Endothelial cell of umbilical vein (primary cell): ENCODE data around the gene HECW1. TPM values are rescaled to one million over a fixed set of nuclear protein-coding genes. Genes with fewer than 3 reads are reported as not detected.

Experiments used
- BruUV-seq: library from RNA; stranded (reverse); fragments of 400-500 nt; replicated peaks from 2 replicates; lab custom pipeline; 2021; lab: Mats Ljungman, UMichigan
- CTCF ChIA-PET: fragments of 300-600, 350-600 bp; sonication (Branson Sonifier 250); formaldehyde crosslinking; loops from one replicate; lab custom pipeline; 2021; ENCODE audit warnings: antibody characterized with exemption, inconsistent platforms; lab: Charles Lee
- POLR2A ChIA-PET: fragments of 300-600, 350-600 bp; sonication (Branson Sonifier 250); formaldehyde crosslinking; loops from one replicate; lab custom pipeline; 2021; ENCODE audit warnings: antibody characterized with exemption, inconsistent platforms; lab: Charles Lee
- DNase-seq: peaks from one replicate; pipeline ENCODE4 v3.0.0-alpha.2; 2011; ENCODE audit warnings: low read depth, low spot score
- FAIRE-seq: peaks from 2 replicates; lab custom pipeline; 2011; peaks lifted over from hg19 to GRCh38; lab: Jason Lieb, UNC
- H2AFZ ChIP-seq: 2 replicates; pipeline ENCODE4 v1.6.0; 2012; ENCODE audit warnings: low read depth, low read length, control low read depth, inconsistent platforms
- H3K27ac ChIP-seq: 2 replicates; pipeline ENCODE4 v1.5.1; 2011; ENCODE audit warnings: low read depth, mild to moderate bottlenecking, control low read depth, low read length, moderate library complexity; ENCODE audit not compliant: insufficient read depth
- H3K27me3 ChIP-seq, 2 experiments: 2 replicates each; pipeline versions ENCODE4 v1.6.0 to v1.6.1; 2011; ENCODE audit warnings: low read length in 2 of 2, mixed read lengths in 1 of 2; ENCODE audit not compliant: control insufficient read depth in 2 of 2, insufficient read depth in 2 of 2
- H3K36me3 ChIP-seq, 2 experiments: 2 replicates in 1 of 2; 3 replicates in 1 of 2; pipeline ENCODE4 v1.5.1; 2011; ENCODE audit warnings: low read length in 2 of 2, mild to moderate bottlenecking in 1 of 2, moderate library complexity in 1 of 2; ENCODE audit not compliant: control insufficient read depth in 2 of 2, insufficient read depth in 2 of 2; ENCODE audit errors: extremely low read depth in 1 of 2
- H3K4me1 ChIP-seq: 3 replicates; pipeline ENCODE4 v1.5.1; 2011; ENCODE audit warnings: mild to moderate bottlenecking, low read length; ENCODE audit not compliant: control insufficient read depth, insufficient read depth; ENCODE audit errors: extremely low read depth
- H3K4me2 ChIP-seq: 2 replicates; pipeline ENCODE4 v1.6.1; 2011; ENCODE audit warnings: low read length, control low read depth, mixed read lengths; ENCODE audit not compliant: insufficient read depth
- H3K4me3 ChIP-seq, 3 experiments: fragments of 200-600 bp in 1 of 3; sonication (generic), shearing (Covaris generic) in 1 of 3; replicated peaks in 1 of 3; 2 replicates each; pipeline ENCODE4 v1.5.1; 2011 to 2016; ENCODE audit warnings: control low read depth in 3 of 3, low read length in 3 of 3, mild to moderate bottlenecking in 2 of 3, inconsistent platforms in 1 of 3, low read depth in 1 of 3, moderate library complexity in 1 of 3; ENCODE audit not compliant: insufficient read depth in 1 of 3
- H3K79me2 ChIP-seq: 2 replicates; pipeline ENCODE4 v1.6.0; 2012; ENCODE audit warnings: low read length, inconsistent platforms; ENCODE audit not compliant: control insufficient read depth, insufficient read depth
- H3K9ac ChIP-seq: replicated peaks from 2 replicates; pipeline ENCODE3; 2011; ENCODE audit warnings: low read length, control low read depth; ENCODE audit not compliant: insufficient read depth; ENCODE audit errors: extremely low read depth
- H3K9me1 ChIP-seq: replicated peaks from 3 replicates; pipeline ENCODE4 v1.6.0; 2011; ENCODE audit warnings: mild to moderate bottlenecking, low read length; ENCODE audit not compliant: control insufficient read depth, insufficient read depth; ENCODE audit errors: extremely low read depth
- H3K9me3 ChIP-seq: replicated peaks from 2 replicates; pipeline ENCODE4 v1.5.1; 2012; ENCODE audit warnings: low read length, inconsistent platforms; ENCODE audit not compliant: control insufficient read depth, insufficient read depth
- H4K20me1 ChIP-seq: replicated peaks from 2 replicates; pipeline ENCODE3; 2011; ENCODE audit warnings: mild to moderate bottlenecking, low read length; ENCODE audit not compliant: control insufficient read depth, insufficient read depth; ENCODE audit errors: extremely low read depth
- CTCF ChIP-seq, 2 donors: IDR thresholded peaks; 1 replicate in 1 of 2; 2 replicates in 1 of 2; pipeline ENCODE4 v1.5.1; 2011; ENCODE audit warnings: low read length in 2 of 2, mild to moderate bottlenecking in 2 of 2, moderate library complexity in 2 of 2, control low read depth in 1 of 2, inconsistent platforms in 1 of 2, low read depth in 1 of 2; ENCODE audit not compliant: insufficient read depth in 1 of 2; ENCODE audit errors: extremely low read depth in 1 of 2
- EZH2 ChIP-seq: IDR thresholded peaks from 2 replicates; pipeline ENCODE4 v1.6.1; 2012; ENCODE audit warnings: borderline replicate concordance, low read depth, mild to moderate bottlenecking, moderate library complexity, low read length, inconsistent platforms; ENCODE audit not compliant: severe bottlenecking
- FOS ChIP-seq: IDR thresholded peaks from 2 replicates; pipeline ENCODE4 v1.6.1; 2011; ENCODE audit warnings: mild to moderate bottlenecking, low read length, moderate library complexity, borderline replicate concordance; ENCODE audit not compliant: insufficient read depth
- GATA2 ChIP-seq: IDR thresholded peaks from 2 replicates; pipeline ENCODE4 v1.7.0; 2011; ENCODE audit warnings: low read depth, mild to moderate bottlenecking, moderate library complexity, mixed read lengths, low read length; ENCODE audit not compliant: insufficient read length, insufficient read depth
- JUN ChIP-seq: IDR thresholded peaks from 2 replicates; pipeline ENCODE4 v1.6.1; 2011; ENCODE audit warnings: borderline replicate concordance, low read depth; ENCODE audit not compliant: insufficient read length, insufficient read depth
- MYC ChIP-seq: IDR thresholded peaks from one replicate; pipeline ENCODE4 v1.6.1; 2011; ENCODE audit warnings: mild to moderate bottlenecking, low read depth, low read length
- POLR2A ChIP-seq: IDR thresholded peaks from 2 replicates; pipeline ENCODE4 v1.6.1; 2012; ENCODE audit warnings: low read depth, mild to moderate bottlenecking, control low read depth, low read length
- POLR2AphosphoS5 ChIP-seq: IDR thresholded peaks from 2 replicates; pipeline ENCODE4 v1.6.1; 2012; ENCODE audit warnings: low read depth, mild to moderate bottlenecking, control low read depth, low read length, moderate library complexity; ENCODE audit not compliant: insufficient read depth
- dilution Hi-C: fragments of 300-500 bp; cut with MboI; formaldehyde crosslinking; loops from one replicate; pipeline ENCODE4 v1.15.0; 2019; ENCODE audit warnings: low sequenced_read_pairs; ENCODE audit not compliant: extremely low pct_ligation_motif_present
- intact Hi-C: fragments of 100-400 bp; cut with micrococcal nuclease; formaldehyde crosslinking; loops from one replicate; pipeline ENCODE4 v1.10.0; 2022
- polyA plus RNA-seq, 4 experiments: library from polyadenylated mRNA; depleted of rRNA in 3 of 4; stranded (reverse) in 3 of 4; unstranded in 1 of 4; fragments of >200 nt; gene quantifications; 2 replicates each; pipeline versions ENCODE4 v1.2.1 to v1.2.3, GENCODE V29; 2011 to 2012; ENCODE audit warnings: missing spikeins in 1 of 4
- total RNA-seq: library from RNA; stranded (reverse); gene quantifications from 2 replicates; pipeline ENCODE4 v1.2.3, GENCODE V29; 2021
- TF ChIP-seq, protein P1 (sequence below): IDR thresholded peaks from 2 replicates; pipeline ENCODE4 v1.6.1; 2011; ENCODE audit not compliant: insufficient read depth, insufficient read length

Gene HECW1
- total and polyA plus RNA-seq, 2 donors (not counting 3 experiments of a cell fraction or from before 2014, with no cell fraction given) = not detected

DNA sequence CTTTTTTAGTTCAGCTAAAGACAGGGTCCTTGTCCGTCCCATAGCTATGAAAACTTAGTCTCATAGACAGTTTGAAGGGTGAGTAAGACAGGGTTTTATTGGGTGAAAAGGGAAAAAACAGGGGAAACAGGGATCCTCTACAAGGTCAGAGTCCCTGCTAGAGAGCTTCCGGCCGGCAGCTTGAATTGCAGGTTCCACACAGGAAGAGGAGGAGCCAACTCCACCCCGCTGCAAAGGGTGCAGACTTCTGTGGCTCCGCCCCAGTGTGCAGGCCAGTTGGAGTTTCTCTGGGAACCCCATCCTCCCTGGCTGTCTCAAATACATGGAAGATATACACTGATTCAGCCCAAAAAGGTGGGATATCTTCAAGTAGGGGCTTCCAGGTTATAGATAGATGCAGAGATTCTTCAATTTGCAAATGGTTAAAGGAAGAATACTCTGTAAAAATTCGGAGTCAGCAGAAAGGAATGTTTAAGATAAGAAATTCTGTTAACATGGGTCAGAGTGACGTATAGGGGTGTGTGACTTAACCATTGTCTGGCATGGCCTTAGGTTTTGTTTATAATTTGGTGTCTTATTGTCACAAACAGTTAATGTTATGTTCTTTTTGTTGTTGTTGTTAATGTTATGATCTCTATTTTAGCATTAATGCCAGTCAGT, 34.6 kb upstream of the HECW1 start:
- FAIRE-seq (no peak), DNase-seq (no peak)
- no peak overlapping the region for H3K4me2 ChIP-seq
- H3K27ac ChIP-seq = no peak overlapping the region
- H3K4me1 ChIP-seq = no peaks in the 10 kb centered on the region
- no TSS peak for BruUV-seq
- no peak overlapping the region for H2AFZ ChIP-seq
- H3K79me2 ChIP-seq = no peaks in the 10 kb centered on the region
- no peaks in the 10 kb centered on the region for H3K9me3 ChIP-seq
- CTCF ChIA-PET = no interaction called here
- dilution Hi-C loops = no loop called here
- no peak for TF ChIP-seq JUN
- TF ChIP-seq EZH2 = no peak
- no peak for TF ChIP-seq GATA2
- TF ChIP-seq POLR2A = no peak
- TF ChIP-seq, protein P1, sequence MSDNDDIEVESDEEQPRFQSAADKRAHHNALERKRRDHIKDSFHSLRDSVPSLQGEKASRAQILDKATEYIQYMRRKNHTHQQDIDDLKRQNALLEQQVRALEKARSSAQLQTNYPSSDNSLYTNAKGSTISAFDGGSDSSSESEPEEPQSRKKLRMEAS = no peak
- TF ChIP-seq FOS = no peak
- TF ChIP-seq CTCF (IDR thresholded peaks at IDR 0.05; ENCODE audit: extremely low read depth in 1 of 2, insufficient read depth in 1 of 2, low read depth in 1 of 2, low read length in 2 of 2) = no peak
- no peak for TF ChIP-seq POLR2AphosphoS5
- no peak for TF ChIP-seq MYC
- H3K9ac ChIP-seq = no peak overlapping the region
- H4K20me1 ChIP-seq = no peaks in the 10 kb centered on the region
- intact Hi-C loops = no loop called here
- no peaks in the 10 kb centered on the region for H3K9me1 ChIP-seq
- POLR2A ChIA-PET = no interaction called here
- no peaks in the 10 kb centered on the region for H3K36me3 ChIP-seq
- H3K27me3 ChIP-seq = peaks cover 0 to 2% of the 10 kb centered on the region in 2 experiments
- H3K4me3 ChIP-seq = no peak overlapping the region
